ENCODE results near the gene CELF2. TPM values are rescaled to one million over a fixed set of nuclear protein-coding genes. Genes with fewer than 3 reads are reported as not detected.

The CELF2 gene
- total and polyA plus RNA-seq, 2 experiments from 2014 or later: 16.6 to 26.9 TPM

DNA sequence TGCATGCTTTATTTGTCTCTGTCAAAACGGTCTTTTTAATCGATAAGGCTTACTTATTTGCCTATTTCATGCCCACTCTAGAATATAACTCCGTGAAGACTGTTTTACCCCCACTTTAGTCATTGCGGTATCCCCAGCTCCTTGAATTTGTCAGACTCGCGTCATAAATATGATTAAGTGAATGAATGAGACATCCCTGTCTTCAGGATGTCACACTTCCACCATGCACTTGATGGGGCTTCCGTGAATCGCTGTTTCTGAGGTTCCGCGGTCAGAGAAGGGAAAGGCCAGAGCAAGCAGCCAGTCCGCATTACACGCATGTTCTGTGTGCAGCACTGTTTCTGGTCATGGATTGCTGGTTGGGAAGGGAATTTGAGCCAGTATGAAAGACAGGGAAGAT is 138.8 kb downstream of the CELF2 start:
- H3K27me3 ChIP-seq: peaks cover 8% of the 10 kb centered on the region
- no peak overlapping the region for H3K27ac ChIP-seq
- H4K20me1 ChIP-seq (ENCODE audit: insufficient read depth, poor library complexity, severe bottlenecking): no peaks in the 10 kb centered on the region
- H3K4me3 ChIP-seq: no peak overlapping the region
- H3K9me2 ChIP-seq (replicated peaks; ENCODE audit: insufficient read depth): no peaks in the 10 kb centered on the region
- no peaks in the 10 kb centered on the region for H3K79me2 ChIP-seq
- H2AFZ ChIP-seq: no peak overlapping the region
- TF ChIP-seq, protein P1, sequence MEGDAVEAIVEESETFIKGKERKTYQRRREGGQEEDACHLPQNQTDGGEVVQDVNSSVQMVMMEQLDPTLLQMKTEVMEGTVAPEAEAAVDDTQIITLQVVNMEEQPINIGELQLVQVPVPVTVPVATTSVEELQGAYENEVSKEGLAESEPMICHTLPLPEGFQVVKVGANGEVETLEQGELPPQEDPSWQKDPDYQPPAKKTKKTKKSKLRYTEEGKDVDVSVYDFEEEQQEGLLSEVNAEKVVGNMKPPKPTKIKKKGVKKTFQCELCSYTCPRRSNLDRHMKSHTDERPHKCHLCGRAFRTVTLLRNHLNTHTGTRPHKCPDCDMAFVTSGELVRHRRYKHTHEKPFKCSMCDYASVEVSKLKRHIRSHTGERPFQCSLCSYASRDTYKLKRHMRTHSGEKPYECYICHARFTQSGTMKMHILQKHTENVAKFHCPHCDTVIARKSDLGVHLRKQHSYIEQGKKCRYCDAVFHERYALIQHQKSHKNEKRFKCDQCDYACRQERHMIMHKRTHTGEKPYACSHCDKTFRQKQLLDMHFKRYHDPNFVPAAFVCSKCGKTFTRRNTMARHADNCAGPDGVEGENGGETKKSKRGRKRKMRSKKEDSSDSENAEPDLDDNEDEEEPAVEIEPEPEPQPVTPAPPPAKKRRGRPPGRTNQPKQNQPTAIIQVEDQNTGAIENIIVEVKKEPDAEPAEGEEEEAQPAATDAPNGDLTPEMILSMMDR (IDR thresholded peaks at IDR 0.05; ENCODE audit: poor library complexity): no peak
- no peak for TF ChIP-seq EZH2 (IDR thresholded peaks at IDR 0.05; ENCODE audit: borderline replicate concordance)
- no peak for TF ChIP-seq EZH2phosphoT487 (IDR thresholded peaks at IDR 0.05; ENCODE audit: low read depth, severe bottlenecking, unreplicated experiment)
- WGBS (ENCODE audit: low lambda C conversion rate, missing lambda C conversion rate): 95% methylated on average over 12 of the region's 12 CpGs
- no peak for DNase-seq (ENCODE audit: low spot score)
- no peaks in the 10 kb centered on the region for H3K36me3 ChIP-seq (replicated peaks; ENCODE audit: insufficient read depth, low read depth)
- H3K4me1 ChIP-seq (ENCODE audit: insufficient read depth): no peaks in the 10 kb centered on the region
- no peaks in the 10 kb centered on the region for H3K9me3 ChIP-seq (ENCODE audit: low read depth)
- no peak overlapping the region for H3K4me2 ChIP-seq

DNA sequence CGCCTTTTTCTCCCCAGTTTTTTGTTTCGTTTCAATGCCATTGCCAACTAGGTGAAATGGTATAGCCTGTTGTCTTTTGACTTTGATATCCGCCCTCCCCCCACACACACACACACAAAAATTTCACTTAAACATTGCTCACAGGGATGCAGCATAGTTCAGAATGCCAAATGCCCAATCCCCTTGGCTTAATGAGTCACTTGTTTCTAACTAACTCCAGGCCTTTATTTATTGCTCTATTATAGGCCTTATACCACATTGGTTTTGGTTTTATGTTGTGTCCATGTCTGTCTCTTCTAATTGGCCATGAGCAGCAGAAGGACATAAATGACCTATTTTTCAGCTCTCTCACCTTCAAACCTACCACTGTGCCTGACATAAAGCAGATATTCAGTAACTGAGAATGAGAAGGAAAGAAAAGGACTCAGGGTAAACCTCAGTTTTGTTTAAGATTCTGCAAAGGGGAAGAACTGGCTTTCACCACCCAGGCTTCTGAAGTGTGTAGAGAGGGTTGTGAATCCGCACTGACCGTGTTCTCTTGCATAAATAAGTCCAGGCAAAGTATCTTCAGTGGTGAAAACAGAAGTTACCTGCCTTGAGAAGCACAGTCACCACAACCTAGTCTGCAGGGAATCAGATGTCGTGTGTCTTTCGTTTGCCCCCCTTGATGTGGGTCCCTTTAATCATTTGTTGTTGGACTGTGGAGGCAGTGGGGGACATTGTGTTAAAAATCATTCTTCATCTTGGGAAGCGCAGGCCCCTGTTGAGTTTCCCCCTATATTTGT is 139.8 kb downstream of the CELF2 start:
- Histone ChIP-seq H2AFZ (no peak overlapping the region), H3K27ac (no peak overlapping the region), H3K4me3 (no peak overlapping the region), H3K36me3 (replicated peaks; ENCODE audit: insufficient read depth, low read depth) (no peaks in the 10 kb centered on the region), H3K9me3 (ENCODE audit: low read depth) (no peaks in the 10 kb centered on the region), H3K4me2 (no peak overlapping the region), H3K27me3 (peaks cover 8% of the 10 kb centered on the region), H3K4me1 (ENCODE audit: insufficient read depth) (no peaks in the 10 kb centered on the region), H3K9me2 (replicated peaks; ENCODE audit: insufficient read depth) (no peaks in the 10 kb centered on the region), H4K20me1 (ENCODE audit: insufficient read depth, poor library complexity, severe bottlenecking) (no peaks in the 10 kb centered on the region), H3K79me2 (no peaks in the 10 kb centered on the region)
- 89% methylated on average over 8 of the region's 8 CpGs for WGBS (ENCODE audit: low lambda C conversion rate, missing lambda C conversion rate)
- DNase-seq (ENCODE audit: low spot score): no peak
- TF ChIP-seq EZH2 (IDR thresholded peaks at IDR 0.05; ENCODE audit: borderline replicate concordance) (no peak), EZH2phosphoT487 (IDR thresholded peaks at IDR 0.05; ENCODE audit: low read depth, severe bottlenecking, unreplicated experiment) (no peak)
- TF ChIP-seq, protein P1 (IDR thresholded peaks at IDR 0.05; ENCODE audit: poor library complexity): no peak

DNA sequence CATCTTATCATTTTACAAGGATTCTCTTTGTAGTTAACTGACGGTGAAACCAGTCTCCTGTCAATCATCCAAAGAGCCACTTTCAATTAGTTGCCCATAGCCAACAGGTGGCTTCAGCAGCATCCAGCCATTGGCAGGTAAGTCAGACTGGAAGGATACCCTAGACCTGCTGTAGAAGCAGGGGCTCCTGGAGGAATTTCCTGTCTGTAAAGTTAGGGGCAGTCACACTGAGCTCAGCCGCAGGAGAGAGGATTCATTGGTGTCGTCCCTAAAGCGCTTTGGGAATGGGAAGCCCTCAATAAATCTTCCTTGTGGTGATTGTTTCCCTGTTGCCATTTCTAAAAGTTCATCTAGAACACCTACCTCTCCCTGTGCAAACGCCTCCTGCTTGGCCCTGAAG is 140.4 kb downstream of the CELF2 start:
- no peak overlapping the region for H3K4me3 ChIP-seq
- no peaks in the 10 kb centered on the region for H3K36me3 ChIP-seq (replicated peaks; ENCODE audit: insufficient read depth, low read depth)
- no peaks in the 10 kb centered on the region for H3K9me3 ChIP-seq (ENCODE audit: low read depth)
- no peak overlapping the region for H3K27ac ChIP-seq
- H3K27me3 ChIP-seq: peaks cover 14% of the 10 kb centered on the region
- H3K4me2 ChIP-seq: no peak overlapping the region
- H4K20me1 ChIP-seq (ENCODE audit: insufficient read depth, poor library complexity, severe bottlenecking): no peaks in the 10 kb centered on the region
- no peaks in the 10 kb centered on the region for H3K79me2 ChIP-seq
- H3K4me1 ChIP-seq (ENCODE audit: insufficient read depth): peaks cover 3% of the 10 kb centered on the region
- 88% methylated on average over 5 of the region's 5 CpGs for WGBS (ENCODE audit: low lambda C conversion rate, missing lambda C conversion rate)
- H2AFZ ChIP-seq: no peak overlapping the region
- DNase-seq (ENCODE audit: low spot score): no peak
- TF ChIP-seq, protein P1 (IDR thresholded peaks at IDR 0.05; ENCODE audit: poor library complexity): no peak
- TF ChIP-seq EZH2 (IDR thresholded peaks at IDR 0.05; ENCODE audit: borderline replicate concordance) (no peak), EZH2phosphoT487 (IDR thresholded peaks at IDR 0.05; ENCODE audit: low read depth, severe bottlenecking, unreplicated experiment) (no peak)
- H3K9me2 ChIP-seq (replicated peaks; ENCODE audit: insufficient read depth): no peaks in the 10 kb centered on the region

All from hepatocyte (in vitro differentiated cells).